HCEC 1CT (cell line): ENCODE measurements around the gene RAET1E.
A peak's percentile ranks its signal among the peaks of the same experiment; 100 is the strongest.
"Not testable (repeated sequence)": the region's sequence is repeated elsewhere in the genome, so short reads cannot be mapped to it uniquely, and the experiment has no call there.

Source experiments
- DNase-seq: peaks from one replicate; pipeline ENCODE4 v3.0.0-alpha.2; 2017

Gene RAET1E

GRCh38 chr6:149908480-149908879 lies 10.6 kb upstream of the RAET1E start:
- not testable (repeated sequence) for DNase-seq

DNA sequence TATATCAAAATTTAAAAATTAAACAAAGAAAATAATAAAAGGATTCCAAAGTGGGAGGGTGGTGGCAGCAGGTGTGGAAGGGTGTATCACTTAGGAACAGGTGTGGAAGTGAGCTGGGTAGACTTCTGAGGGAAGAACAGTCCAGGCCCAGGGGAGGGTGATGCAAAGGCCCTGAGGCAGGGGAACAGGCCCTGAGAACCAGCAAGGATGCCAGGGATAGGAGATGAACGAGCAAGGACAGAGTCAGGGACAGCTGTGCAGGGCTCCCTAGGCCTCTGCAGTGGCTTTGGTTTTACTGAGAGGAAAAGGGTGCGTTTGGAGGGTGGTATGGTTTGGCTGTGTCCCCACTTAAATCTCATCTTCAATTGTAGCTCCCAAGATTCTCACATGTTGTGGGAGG lies 9.4 kb upstream of the RAET1E start:
- DNase-seq: no peak

DNA sequence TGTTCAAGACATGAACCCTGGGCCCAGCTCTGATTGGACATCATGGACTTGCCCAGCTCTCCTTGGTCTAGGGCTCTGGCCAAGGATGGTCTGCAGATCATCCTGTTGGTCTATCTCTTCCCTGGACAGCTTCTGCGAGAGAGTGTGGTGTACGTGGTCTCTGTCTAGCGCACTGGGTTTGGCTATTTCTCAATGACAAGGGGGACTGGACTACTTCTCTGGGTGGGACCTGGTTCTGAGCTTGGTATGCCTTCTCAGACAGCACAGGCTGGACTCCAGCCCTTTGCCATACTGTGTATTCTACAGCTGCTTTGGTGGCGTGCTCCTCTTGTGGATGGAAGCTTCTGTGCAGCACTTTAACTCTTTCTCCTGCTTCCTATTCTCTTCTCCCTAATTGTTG lies 8.5 kb upstream of the RAET1E start:
- DNase-seq: no peak

DNA sequence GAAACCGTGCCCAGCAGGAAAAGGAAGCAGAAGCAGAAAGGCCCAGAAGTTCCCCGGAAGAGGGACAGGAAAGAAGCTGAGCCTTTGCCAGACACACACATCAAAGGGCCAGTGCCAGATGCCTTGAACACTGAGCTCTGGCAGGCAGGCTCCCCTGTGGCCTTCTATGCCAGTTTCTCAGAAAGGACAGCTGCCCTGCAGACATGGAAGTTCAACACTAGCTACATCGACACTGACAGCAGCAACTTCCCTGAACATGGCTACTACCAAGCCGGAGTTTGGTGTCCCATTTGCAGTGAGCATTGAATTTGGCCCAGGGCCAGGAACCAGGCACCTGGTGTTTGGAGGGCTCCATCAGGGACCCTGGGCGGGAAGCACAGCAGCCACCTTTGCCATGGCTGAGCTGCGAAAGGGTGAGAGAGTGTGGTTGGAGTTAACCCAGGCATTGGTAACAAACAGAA lies 8.0 kb upstream of the RAET1E start:
- DNase-seq: no peak

DNA sequence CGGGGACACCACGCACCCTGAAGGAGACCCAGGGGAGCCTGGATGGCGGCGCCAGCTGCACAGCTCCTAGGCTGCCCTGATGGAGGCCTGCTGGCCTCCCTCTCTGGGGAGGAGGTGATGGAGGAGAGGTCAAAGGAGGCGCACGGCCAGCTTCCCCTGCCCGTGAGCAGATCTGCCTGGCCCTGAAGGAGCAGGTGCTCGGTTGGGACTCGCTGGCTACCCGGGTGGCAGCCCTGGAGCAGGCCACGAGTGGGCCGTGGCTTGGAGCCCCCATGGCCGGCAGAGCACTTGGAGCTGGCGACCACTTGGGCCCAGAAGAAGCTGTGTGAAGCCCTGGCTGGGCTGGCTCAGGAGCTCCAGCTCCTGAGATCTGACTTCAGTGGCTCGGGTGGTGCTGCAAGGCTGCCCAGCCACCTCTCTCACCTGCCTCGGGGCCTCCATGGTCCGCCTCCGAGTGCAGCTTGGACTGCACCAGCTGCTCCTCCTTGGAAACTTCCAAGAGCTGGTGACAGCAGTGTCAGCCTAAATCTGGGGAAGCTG lies 7.5 kb upstream of the RAET1E start:
- DNase-seq: no peak

GRCh38 chr6:149904661-149905370 lies 6.9 kb upstream of the RAET1E start:
- no peak for DNase-seq

DNA sequence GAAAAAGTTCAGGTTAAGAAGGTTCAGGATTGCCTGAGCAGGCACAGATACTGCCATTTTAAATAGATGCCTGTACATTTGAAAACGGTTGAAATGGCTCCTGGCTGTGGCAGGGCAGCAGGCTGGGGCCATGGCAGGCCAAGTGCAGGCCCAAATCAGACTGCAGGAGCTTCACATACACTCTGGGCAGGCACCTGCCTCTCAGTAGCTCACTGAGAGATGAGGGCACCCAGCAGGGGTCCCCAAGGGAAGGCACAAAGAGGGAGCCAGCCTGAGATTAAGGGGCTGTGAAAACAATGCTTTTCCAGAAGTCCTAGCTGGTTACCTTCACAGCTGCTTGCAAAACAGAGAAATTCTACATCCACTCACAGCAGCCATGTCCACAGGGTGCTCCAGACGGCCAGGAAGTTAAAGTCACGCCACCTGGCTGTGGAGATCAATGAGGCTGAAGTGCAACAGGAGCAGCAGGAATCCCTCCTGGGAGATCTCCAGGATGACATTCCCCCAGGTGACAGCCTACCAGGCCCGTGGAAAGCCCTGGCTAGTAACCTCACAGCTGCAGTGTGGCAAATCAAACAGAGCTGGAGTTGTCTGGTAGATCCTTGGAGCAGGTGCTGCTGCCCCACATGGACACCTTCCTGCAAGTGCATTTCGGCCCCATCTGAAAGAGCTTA lies 6.2 kb upstream of the RAET1E start:
- DNase-seq: no peak

GRCh38 chr6:149901444-149902140 lies 3.7 kb upstream of the RAET1E start:
- no peak for DNase-seq

DNA sequence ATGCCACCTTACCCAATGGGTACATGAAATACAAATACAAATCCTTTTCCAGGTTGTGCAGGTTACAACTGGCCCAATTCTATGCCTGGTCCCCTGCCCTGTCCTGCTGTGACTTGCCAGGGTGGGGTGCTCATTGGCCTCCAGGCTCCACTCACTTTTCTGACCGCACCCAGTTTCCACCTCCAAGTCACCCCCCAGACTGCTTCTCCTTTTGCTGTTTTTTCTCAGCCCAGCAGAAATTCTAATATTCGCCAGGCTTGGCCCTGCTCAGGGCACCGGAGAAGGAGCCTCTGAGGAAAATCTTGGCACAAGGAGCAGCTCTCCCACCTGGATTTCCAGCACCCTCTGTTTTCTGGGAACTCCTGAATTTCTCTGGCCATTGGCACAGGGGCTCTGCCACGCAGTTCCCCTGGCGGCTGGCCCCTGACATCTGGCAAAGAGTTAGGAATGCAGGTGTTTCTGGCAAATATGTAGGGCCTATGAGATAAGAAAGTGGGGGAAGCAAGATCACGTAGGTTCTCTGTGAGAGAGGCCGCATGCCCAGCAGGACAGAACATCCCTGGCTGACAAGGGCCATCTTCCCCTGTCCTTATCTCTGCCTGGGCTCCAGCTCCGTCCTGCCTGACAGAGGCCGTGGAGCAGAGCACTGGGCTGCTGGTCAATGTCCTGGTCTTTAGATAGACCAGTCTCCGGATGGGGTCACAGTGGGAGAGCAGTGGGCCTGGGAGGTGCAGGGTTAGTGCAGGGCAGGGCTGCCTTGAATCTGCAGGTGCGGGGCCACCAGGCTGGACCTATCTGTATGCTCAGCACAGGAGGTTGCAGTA lies 2.9 kb upstream of the RAET1E start:
- DNase-seq: no peak

DNA sequence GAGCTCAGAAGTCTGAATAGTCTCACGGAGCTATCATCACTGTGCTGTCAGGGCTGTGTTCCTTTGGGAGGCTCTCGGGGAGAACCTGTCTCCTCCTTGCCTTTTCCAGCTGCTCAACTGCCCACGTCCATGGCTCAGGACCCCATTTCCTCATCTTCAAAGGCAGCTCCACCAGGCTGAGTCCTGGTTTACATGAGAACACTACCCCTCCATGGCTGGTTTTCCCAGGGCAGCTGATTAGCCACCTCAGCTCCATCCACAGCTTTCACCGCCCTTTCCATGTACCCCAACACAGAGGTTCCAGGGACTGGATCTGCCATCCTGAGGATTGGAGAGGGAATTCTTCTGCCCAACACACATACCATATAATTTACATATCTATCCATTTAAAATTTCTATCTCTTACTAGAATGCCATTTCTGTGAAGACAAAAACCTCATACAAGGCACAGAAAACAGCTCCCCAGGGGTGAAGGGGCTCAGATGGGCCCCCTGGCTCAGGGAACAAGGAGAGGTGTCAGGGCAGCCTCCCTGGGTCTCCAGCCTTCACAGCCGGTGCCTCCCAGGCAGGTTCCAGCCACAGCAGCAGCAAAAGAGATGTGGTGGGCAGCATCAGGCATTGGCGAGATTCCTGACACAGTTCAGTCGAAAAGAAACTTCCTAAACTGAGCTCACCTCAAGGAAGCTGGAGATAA lies 2.2 kb upstream of the RAET1E start:
- DNase-seq: no peak

- no peak for DNase-seq
These were observed 1.6 kb upstream of the RAET1E start for GRCh38 chr6:149899486-149899885.

DNA sequence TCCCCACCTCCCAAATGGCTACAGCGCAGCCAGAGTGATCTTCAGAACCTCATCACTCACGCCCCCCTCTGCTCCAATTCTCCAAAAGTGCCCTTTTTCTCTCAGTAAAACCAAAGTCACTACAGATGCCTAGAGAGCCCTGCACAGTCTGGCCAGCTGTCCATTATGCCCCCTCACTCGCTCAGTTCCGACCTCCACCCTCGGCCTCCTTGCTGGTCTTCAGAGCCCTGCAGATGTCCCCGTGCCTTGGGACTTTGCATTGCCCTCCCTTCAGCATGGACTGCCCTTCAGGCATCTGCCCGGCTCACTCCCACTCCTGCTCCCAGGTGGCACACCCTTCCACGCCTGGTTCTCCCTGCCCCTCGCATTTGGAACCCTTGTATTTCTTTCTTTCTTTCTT lies 1.1 kb upstream of the RAET1E start:
- no peak for DNase-seq

DNA sequence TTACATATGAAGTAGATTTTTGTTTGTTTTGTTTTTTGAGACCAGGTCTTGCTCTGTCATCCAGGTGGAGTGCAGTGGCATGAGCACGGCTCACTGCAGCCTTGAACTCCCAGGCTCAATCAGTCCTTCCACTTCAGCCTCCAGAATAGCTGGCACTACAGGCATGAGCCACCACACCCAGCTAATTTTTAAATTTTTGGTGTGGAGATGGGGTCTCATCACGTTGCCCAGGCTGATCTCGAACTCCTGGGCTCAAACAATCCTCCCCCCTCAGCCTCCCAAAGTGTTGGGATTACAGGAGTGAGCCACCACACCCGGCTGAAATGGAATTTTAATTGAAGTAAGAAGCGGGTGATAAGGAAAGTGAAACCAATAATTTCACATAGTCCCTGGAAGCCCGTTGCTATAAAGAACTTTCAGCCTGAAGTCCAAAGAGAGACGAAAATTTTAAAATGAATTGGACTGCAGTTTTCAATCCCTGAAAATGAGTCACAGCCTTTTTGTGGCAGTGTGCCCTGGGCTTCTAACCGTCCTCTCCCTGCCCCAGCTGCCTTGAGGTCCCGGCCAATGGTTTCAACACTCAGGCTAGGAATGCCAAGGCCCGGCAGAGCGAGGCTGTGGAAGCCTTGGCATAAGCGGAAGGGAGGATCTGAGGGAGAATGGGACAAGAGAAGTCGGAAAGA lies 757 bp downstream of the RAET1E start:
- DNase-seq: peak; percentile 88

GRCh38 chr6:149896491-149896890 lies 1.4 kb downstream of the RAET1E start:
- DNase-seq: peak; percentile 61

- peak; percentile 76 for DNase-seq
These were observed 2.1 kb downstream of the RAET1E start for GRCh38 chr6:149895833-149896271.

GRCh38 chr6:149895048-149895590 lies 2.8 kb downstream of the RAET1E start:
- DNase-seq: peak; percentile 91

GRCh38 chr6:149891864-149892263 lies 6.0 kb downstream of the RAET1E start:
- not testable (repeated sequence) for DNase-seq

DNA sequence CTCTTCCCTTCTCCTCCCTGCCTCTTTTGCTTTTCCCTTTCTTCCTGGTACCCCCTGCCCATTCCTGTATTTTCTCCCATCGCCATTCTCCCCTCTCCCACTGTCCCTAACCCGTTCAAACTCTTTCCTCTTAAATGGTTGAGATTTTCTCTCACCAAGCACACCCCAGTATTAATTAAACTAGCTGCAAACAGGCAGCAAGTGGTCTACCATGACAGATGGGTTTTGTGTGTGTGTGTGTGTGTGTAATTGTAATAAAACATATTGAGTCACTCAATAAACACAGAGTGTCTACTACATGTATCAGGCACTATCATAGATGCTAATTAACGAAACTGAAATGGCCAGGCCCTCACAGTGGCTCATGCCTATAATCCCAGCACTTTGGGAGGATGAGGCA lies 6.7 kb downstream of the RAET1E start:
- DNase-seq: no peak

- DNase-seq: no peak
These were observed 7.3 kb downstream of the RAET1E start for GRCh38 chr6:149890629-149891045.

- no peak for DNase-seq
These were observed 8.6 kb downstream of the RAET1E start for GRCh38 chr6:149889326-149889725.

DNA sequence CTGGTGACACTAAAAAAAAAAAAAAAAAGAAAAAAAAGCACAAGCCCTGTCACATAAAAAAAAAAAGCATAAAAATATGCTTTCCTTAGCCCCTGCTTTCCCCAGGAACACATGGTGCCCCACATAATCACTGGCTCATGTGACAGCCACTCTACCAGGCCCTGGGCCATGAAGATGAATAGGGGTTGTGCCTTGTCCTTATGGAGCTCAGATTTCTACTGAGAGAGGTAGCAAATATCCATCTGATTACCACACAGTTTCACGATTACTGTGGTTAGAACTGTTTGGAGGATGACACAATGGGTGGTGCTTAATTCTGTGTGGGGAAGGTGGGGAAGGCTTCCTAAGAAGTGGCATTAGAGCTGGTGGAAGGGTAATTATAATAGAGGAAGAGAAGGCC lies 9.3 kb downstream of the RAET1E start:
- peak; percentile 53 for DNase-seq
